ENCODE results near the gene NCCRP1. TPM values are rescaled to one million over a fixed set of nuclear protein-coding genes. Genes with fewer than 3 reads are reported as not detected.

NCCRP1 gene
- total and polyA plus RNA-seq, 4 donors, result 0.05 to 0.97 (median 0.17) TPM

GRCh38 chr19:39155741-39156140, 41.0 kb upstream of the NCCRP1 start:
- Histone ChIP-seq H3K36me3 (ENCODE audit: control insufficient read depth in 4 of 4, insufficient read depth in 4 of 4, low read length in 4 of 4) (no peaks in the 10 kb centered on the region), H3K9me3 (ENCODE audit: control insufficient read depth in 4 of 4, insufficient read depth in 3 of 4, low read length in 3 of 4) (no peaks in the 10 kb centered on the region), H3K27me3 (ENCODE audit: control insufficient read depth in 3 of 3, insufficient read depth in 3 of 3, low read length in 2 of 3) (no peaks in the 10 kb centered on the region), H3K4me3 (no peak overlapping the region), H3K27ac (ENCODE audit: low read depth in 1 of 2, low read length in 1 of 2) (no peak overlapping the region), H3K4me1 (ENCODE audit: control insufficient read depth in 5 of 5, insufficient read depth in 5 of 5, low read length in 5 of 5) (peaks cover 0 to 50% (median 39%) of the 10 kb centered on the region in 5 donors), H3K9ac (ENCODE audit: insufficient read depth in 1 of 2, low read length in 2 of 2) (no peak overlapping the region)
- no peak for ATAC-seq (ENCODE audit: insufficient read depth, low FRiP score)
- 81 to 89% methylated on average over 15 of the region's 15 CpGs for WGBS, 2 donors
- TF ChIP-seq CTCF (IDR thresholded peaks at IDR 0.05; ENCODE audit: control extremely low read depth, extremely low read depth), result no peak
- no peak for DNase-seq

- no peaks in the 10 kb centered on the region for H3K9me3 ChIP-seq (ENCODE audit: control insufficient read depth in 4 of 4, insufficient read depth in 3 of 4, low read length in 3 of 4)
- no peaks in the 10 kb centered on the region for H3K36me3 ChIP-seq (ENCODE audit: control insufficient read depth in 4 of 4, insufficient read depth in 4 of 4, low read length in 4 of 4)
- WGBS, 2 donors, result 36 to 52% methylated on average over 21 to 24 of the region's 24 CpGs
- no peak for TF ChIP-seq CTCF (IDR thresholded peaks at IDR 0.05; ENCODE audit: control extremely low read depth, extremely low read depth)
- peak overlapping the region in 1 of 2 donors; percentile 75 for H3K27ac ChIP-seq (ENCODE audit: low read depth in 1 of 2, low read length in 1 of 2)
- H3K27me3 ChIP-seq (ENCODE audit: control insufficient read depth in 3 of 3, insufficient read depth in 3 of 3, low read length in 2 of 3), result no peaks in the 10 kb centered on the region
- peaks cover 0 to 52% (median 37%) of the 10 kb centered on the region in 5 donors for H3K4me1 ChIP-seq (ENCODE audit: control insufficient read depth in 5 of 5, insufficient read depth in 5 of 5, low read length in 5 of 5)
- DNase-seq (no peak), ATAC-seq (ENCODE audit: insufficient read depth, low FRiP score) (peak; percentile 27)
- no peak overlapping the region for H3K9ac ChIP-seq (ENCODE audit: insufficient read depth in 1 of 2, low read length in 2 of 2)
- no peak overlapping the region for H3K4me3 ChIP-seq
These were observed 40.2 kb upstream of the NCCRP1 start for GRCh38 chr19:39156326-39157230.

GRCh38 chr19:39157275-39157996, 39.3 kb upstream of the NCCRP1 start:
- H3K4me3 ChIP-seq, result no peak overlapping the region
- peak overlapping the region in 1 of 2 donors; percentile 75 for H3K27ac ChIP-seq (ENCODE audit: low read depth in 1 of 2, low read length in 1 of 2)
- 56 to 79% methylated on average over 23 of the region's 23 CpGs for WGBS, 2 donors
- DNase-seq (no peak), ATAC-seq (ENCODE audit: insufficient read depth, low FRiP score) (no peak)
- TF ChIP-seq CTCF (IDR thresholded peaks at IDR 0.05; ENCODE audit: control extremely low read depth, extremely low read depth), result no peak
- peaks cover 0 to 52% (median 37%) of the 10 kb centered on the region in 5 donors for H3K4me1 ChIP-seq (ENCODE audit: control insufficient read depth in 5 of 5, insufficient read depth in 5 of 5, low read length in 5 of 5)
- H3K36me3 ChIP-seq (ENCODE audit: control insufficient read depth in 4 of 4, insufficient read depth in 4 of 4, low read length in 4 of 4), result no peaks in the 10 kb centered on the region
- no peaks in the 10 kb centered on the region for H3K9me3 ChIP-seq (ENCODE audit: control insufficient read depth in 4 of 4, insufficient read depth in 3 of 4, low read length in 3 of 4)
- H3K27me3 ChIP-seq (ENCODE audit: control insufficient read depth in 3 of 3, insufficient read depth in 3 of 3, low read length in 2 of 3), result no peaks in the 10 kb centered on the region
- no peak overlapping the region for H3K9ac ChIP-seq (ENCODE audit: insufficient read depth in 1 of 2, low read length in 2 of 2)
